Mesenchymal stem cell (in vitro differentiated cells and primary cell): ENCODE data around the gene MYL5.

ENCODE experiments used
- DNase-seq: peaks from one replicate; pipeline ENCODE4 v3.0.0-alpha.2; 2013
- H2AFZ ChIP-seq: one replicate; pipeline ENCODE4 v1.6.1; 2013; ENCODE audit warnings: low read depth, mild to moderate bottlenecking, control low read depth, inconsistent platforms, low read length, moderate library complexity
- H2AK5ac ChIP-seq: 2 replicates; pipeline ENCODE4 v1.6.1; 2013; ENCODE audit warnings: low read length, moderate library complexity, mild to moderate bottlenecking, inconsistent platforms; ENCODE audit not compliant: severe bottlenecking
- H2BK120ac ChIP-seq: one replicate; pipeline ENCODE4 v1.6.1; 2013; ENCODE audit warnings: low read depth, mild to moderate bottlenecking, inconsistent platforms, low read length, moderate library complexity
- H2BK12ac ChIP-seq, 2 experiments: one replicate each; pipeline ENCODE4 v1.6.1; 2013; ENCODE audit warnings: inconsistent platforms in 2 of 2, low read length in 2 of 2, mild to moderate bottlenecking in 2 of 2, moderate library complexity in 2 of 2, control low read depth in 1 of 2
- H2BK15ac ChIP-seq: one replicate; pipeline ENCODE4 v1.6.1; 2013; ENCODE audit warnings: mild to moderate bottlenecking, low read depth, inconsistent platforms; ENCODE audit not compliant: poor library complexity, severe bottlenecking
- H2BK5ac ChIP-seq: 2 replicates; pipeline ENCODE4 v1.6.1; 2013; ENCODE audit warnings: low read depth, mild to moderate bottlenecking, low read length, control low read depth, inconsistent platforms; ENCODE audit not compliant: poor library complexity, severe bottlenecking
- H3K14ac ChIP-seq, 2 experiments: one replicate each; pipeline ENCODE4 v1.6.1; 2013; ENCODE audit warnings: inconsistent platforms in 2 of 2, low read length in 2 of 2, control low read depth in 1 of 2, mild to moderate bottlenecking in 1 of 2, moderate library complexity in 1 of 2
- H3K18ac ChIP-seq, 2 experiments: one replicate each; pipeline ENCODE4 v1.6.1; 2013; ENCODE audit warnings: inconsistent platforms in 2 of 2, low read length in 2 of 2, control low read depth in 1 of 2, low read depth in 1 of 2, mild to moderate bottlenecking in 1 of 2
- H3K23ac ChIP-seq, 2 experiments: one replicate each; pipeline ENCODE4 v1.6.1; 2013; ENCODE audit warnings: inconsistent platforms in 2 of 2, low read length in 2 of 2, mild to moderate bottlenecking in 2 of 2, moderate library complexity in 2 of 2, control low read depth in 1 of 2
- H3K27ac ChIP-seq: 2 replicates; pipeline ENCODE4 v1.5.1; 2013; ENCODE audit warnings: mild to moderate bottlenecking, moderate library complexity, low read length, control low read depth, inconsistent platforms; ENCODE audit not compliant: poor library complexity, severe bottlenecking
- H3K27me3 ChIP-seq, 2 experiments: 2 replicates each; pipeline versions ENCODE4 v1.6.1 to v1.7.0; 2013; ENCODE audit warnings: low read length in 2 of 2, mild to moderate bottlenecking in 2 of 2, moderate library complexity in 2 of 2, control low read depth in 1 of 2, inconsistent platforms in 1 of 2; ENCODE audit not compliant: control insufficient read depth in 1 of 2, insufficient read depth in 1 of 2
- H3K36me3 ChIP-seq, 2 experiments: 2 replicates each; pipeline versions ENCODE4 v1.6.1 to v1.7.0; 2013; ENCODE audit warnings: low read length in 2 of 2, control low read depth in 1 of 2, inconsistent platforms in 1 of 2, low read depth in 1 of 2, mild to moderate bottlenecking in 1 of 2; ENCODE audit not compliant: insufficient read depth in 2 of 2, control insufficient read depth in 1 of 2
- H3K4ac ChIP-seq, 2 experiments: one replicate each; pipeline ENCODE4 v1.6.1; 2013; ENCODE audit warnings: inconsistent platforms in 2 of 2, low read length in 2 of 2, mild to moderate bottlenecking in 2 of 2, moderate library complexity in 2 of 2, control low read depth in 1 of 2, low read depth in 1 of 2
- H3K4me1 ChIP-seq: 2 replicates; pipeline ENCODE4 v1.6.1; 2013; ENCODE audit warnings: low read depth, low read length, control low read depth; ENCODE audit not compliant: control insufficient read depth, insufficient read depth
- H3K4me2 ChIP-seq: 2 replicates; pipeline ENCODE4 v1.6.1; 2013; ENCODE audit warnings: low read length, mild to moderate bottlenecking, inconsistent platforms; ENCODE audit not compliant: poor library complexity, severe bottlenecking
- H3K4me3 ChIP-seq, 2 experiments: 2 replicates each; pipeline versions ENCODE4 v1.5.1 to v1.7.0; 2013; ENCODE audit warnings: low read length in 2 of 2, mild to moderate bottlenecking in 2 of 2, control low read depth in 1 of 2, low read depth in 1 of 2; ENCODE audit not compliant: insufficient read depth in 1 of 2
- H3K79me1 ChIP-seq: replicated peaks from 2 replicates; pipeline ENCODE4 v1.6.1; 2013; ENCODE audit warnings: mild to moderate bottlenecking, control low read depth, low read length, inconsistent platforms; ENCODE audit not compliant: poor library complexity, severe bottlenecking
- H3K9ac ChIP-seq: 2 replicates; pipeline ENCODE4 v1.7.0; 2013; ENCODE audit warnings: mild to moderate bottlenecking, low read length, moderate library complexity
- H3K9me3 ChIP-seq: 2 replicates; pipeline ENCODE4 v1.7.0; 2013; ENCODE audit warnings: mild to moderate bottlenecking, low read length; ENCODE audit not compliant: control insufficient read depth
- H4K8ac ChIP-seq: one replicate; pipeline ENCODE4 v1.6.1; 2013; ENCODE audit warnings: inconsistent platforms, mild to moderate bottlenecking, low read length, moderate library complexity
- H4K91ac ChIP-seq: one replicate; pipeline ENCODE4 v1.6.1; 2013; ENCODE audit warnings: mild to moderate bottlenecking, low read length, inconsistent platforms
- WGBS: methylation state at CpG from one replicate; pipeline ENCODE4 v1.1.7; 2013; ENCODE audit warnings: mixed read lengths; 5-methylcytosine and 5-hydroxymethylcytosine counted together

The MYL5 gene

DNA sequence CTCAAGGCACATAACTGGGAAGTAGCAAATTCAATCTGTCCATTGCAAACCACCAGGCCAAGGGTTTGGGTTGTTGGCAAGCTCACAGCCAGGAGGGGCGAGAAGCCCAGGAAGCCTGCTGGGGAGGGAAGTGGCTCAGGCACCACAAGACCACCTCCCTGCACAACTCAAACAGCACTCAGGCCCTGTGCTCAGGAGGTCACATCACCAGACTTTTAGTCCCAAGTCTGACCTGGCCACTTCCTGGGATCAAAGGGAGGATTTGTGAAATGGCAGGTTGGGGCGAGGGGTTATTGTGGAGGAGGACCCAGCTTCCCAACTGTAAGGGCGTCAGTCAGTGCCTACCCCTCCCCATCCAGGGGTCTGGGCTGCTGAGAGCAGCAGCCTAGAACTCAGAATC, 2.6 kb upstream of the MYL5 start:
- Histone ChIP-seq H4K91ac (no peak overlapping the region), H2AFZ (no peak overlapping the region), H2BK120ac (no peak overlapping the region), H3K27ac (no peak overlapping the region), H4K8ac (peak overlapping the region; percentile 29), H3K23ac (no peak overlapping the region), H3K4ac (no peak overlapping the region), H2AK5ac (no peak overlapping the region), H3K9me3 (no peaks in the 10 kb centered on the region), H3K4me2 (no peak overlapping the region), H3K4me3 (no peak overlapping the region), H2BK15ac (no peak overlapping the region), H3K4me1 (peaks cover 19% of the 10 kb centered on the region), H3K27me3 (peaks cover 0 to 9% of the 10 kb centered on the region in 2 experiments), H3K14ac (no peak overlapping the region), H3K36me3 (peaks cover 23 to 39% of the 10 kb centered on the region in 2 experiments), H2BK12ac (no peak overlapping the region), H3K9ac (no peak overlapping the region), H3K79me1 (peaks cover 27% of the 10 kb centered on the region), H2BK5ac (no peak overlapping the region), H3K18ac (no peak overlapping the region)
- WGBS = 95% methylated on average over 2 of the region's 3 CpGs
- no peak for DNase-seq

- Histone ChIP-seq H3K14ac (peak overlapping the region in 1 of 2 experiments; percentile 53), H3K4me3 (peak overlapping the region; percentile 72 to 90), H3K4me2 (peak overlapping the region; percentile 68), H4K8ac (peak overlapping the region; percentile 5), H2BK5ac (no peak overlapping the region), H2AFZ (no peak overlapping the region), H3K79me1 (peaks cover 27% of the 10 kb centered on the region), H3K4me1 (peaks cover 32% of the 10 kb centered on the region), H3K27ac (no peak overlapping the region), H3K9ac (peak overlapping the region; percentile 92), H2AK5ac (no peak overlapping the region), H2BK15ac (no peak overlapping the region), H3K18ac (peak overlapping the region in 1 of 2 experiments; percentile 90), H3K36me3 (peaks cover 23 to 43% of the 10 kb centered on the region in 2 experiments), H2BK12ac (no peak overlapping the region), H3K9me3 (no peaks in the 10 kb centered on the region), H4K91ac (no peak overlapping the region), H2BK120ac (peak overlapping the region; percentile 78), H3K4ac (peak overlapping the region; percentile 66 to 95), H3K27me3 (no peaks in the 10 kb centered on the region), H3K23ac (no peak overlapping the region)
- peak; percentile 36 for DNase-seq
- 17% methylated on average over 49 of the region's 55 CpGs for WGBS
These were observed 822 bp upstream of the MYL5 start for GRCh38 chr4:673349-674091.

- peaks cover 23 to 43% of the 10 kb centered on the region in 2 experiments for H3K36me3 ChIP-seq
- H2AFZ ChIP-seq = no peak overlapping the region
- peak overlapping the region; percentile 95 for H3K4me2 ChIP-seq
- peaks cover 27% of the 10 kb centered on the region for H3K79me1 ChIP-seq
- 91% methylated on average over 26 of the region's 26 CpGs for WGBS
- no peaks in the 10 kb centered on the region for H3K27me3 ChIP-seq
- H3K4me3 ChIP-seq = peak overlapping the region; percentile 90 to 94
- peak overlapping the region; percentile 96 for H3K9ac ChIP-seq
- no peak overlapping the region for H3K27ac ChIP-seq
- H4K91ac ChIP-seq = peak overlapping the region; percentile 80
- H4K8ac ChIP-seq = peak overlapping the region; percentile 88
- H3K4me1 ChIP-seq = peaks cover 32% of the 10 kb centered on the region
- peak overlapping the region; percentile 77 to 94 for H3K14ac ChIP-seq
- H3K18ac ChIP-seq = peak overlapping the region; percentile 81 to 98
- no peak overlapping the region for H2BK15ac ChIP-seq
- H2AK5ac ChIP-seq = peak overlapping the region; percentile 55
- H2BK120ac ChIP-seq = peak overlapping the region; percentile 83
- H3K9me3 ChIP-seq = no peaks in the 10 kb centered on the region
- H2BK12ac ChIP-seq = peak overlapping the region in 1 of 2 experiments; percentile 68
- peak overlapping the region in 1 of 2 experiments; percentile 84 for H3K23ac ChIP-seq
- DNase-seq = no peak
- peak overlapping the region; percentile 69 to 94 for H3K4ac ChIP-seq
- no peak overlapping the region for H2BK5ac ChIP-seq
These were observed 917 bp downstream of the MYL5 start for GRCh38 chr4:675036-675882.
